Tibial nerve (tissue), 4 donors: Measurements from ENCODE around the gene SEPTIN8.

Experiments used
- EP300 ChIP-seq, 2 donors: sonication (generic); formaldehyde crosslinking; IDR thresholded peaks; one replicate each; pipeline ENCODE4 v1.6.1; 2017; ENCODE audit warnings: antibody characterized with exemption in 2 of 2, mild to moderate bottlenecking in 1 of 2
- POLR2A ChIP-seq, 2 donors: fragments of 450-650 bp; IDR thresholded peaks; one replicate each; pipeline ENCODE4 v1.6.1; 2017; ENCODE audit warnings: antibody characterized with exemption in 2 of 2, mild to moderate bottlenecking in 2 of 2, moderate library complexity in 2 of 2
- TF ChIP-seq, protein P1 (sequence below), 5 experiments: fragments of 200-600 bp in 3 of 5; fragments of 450-650 bp in 2 of 5; sonication (generic) in 3 of 5; IDR thresholded peaks; one replicate each; pipeline ENCODE4 v1.5.1; 2016 to 2019; ENCODE audit warnings: antibody characterized with exemption in 5 of 5, mild to moderate bottlenecking in 3 of 5, moderate library complexity in 2 of 5

DNA sequence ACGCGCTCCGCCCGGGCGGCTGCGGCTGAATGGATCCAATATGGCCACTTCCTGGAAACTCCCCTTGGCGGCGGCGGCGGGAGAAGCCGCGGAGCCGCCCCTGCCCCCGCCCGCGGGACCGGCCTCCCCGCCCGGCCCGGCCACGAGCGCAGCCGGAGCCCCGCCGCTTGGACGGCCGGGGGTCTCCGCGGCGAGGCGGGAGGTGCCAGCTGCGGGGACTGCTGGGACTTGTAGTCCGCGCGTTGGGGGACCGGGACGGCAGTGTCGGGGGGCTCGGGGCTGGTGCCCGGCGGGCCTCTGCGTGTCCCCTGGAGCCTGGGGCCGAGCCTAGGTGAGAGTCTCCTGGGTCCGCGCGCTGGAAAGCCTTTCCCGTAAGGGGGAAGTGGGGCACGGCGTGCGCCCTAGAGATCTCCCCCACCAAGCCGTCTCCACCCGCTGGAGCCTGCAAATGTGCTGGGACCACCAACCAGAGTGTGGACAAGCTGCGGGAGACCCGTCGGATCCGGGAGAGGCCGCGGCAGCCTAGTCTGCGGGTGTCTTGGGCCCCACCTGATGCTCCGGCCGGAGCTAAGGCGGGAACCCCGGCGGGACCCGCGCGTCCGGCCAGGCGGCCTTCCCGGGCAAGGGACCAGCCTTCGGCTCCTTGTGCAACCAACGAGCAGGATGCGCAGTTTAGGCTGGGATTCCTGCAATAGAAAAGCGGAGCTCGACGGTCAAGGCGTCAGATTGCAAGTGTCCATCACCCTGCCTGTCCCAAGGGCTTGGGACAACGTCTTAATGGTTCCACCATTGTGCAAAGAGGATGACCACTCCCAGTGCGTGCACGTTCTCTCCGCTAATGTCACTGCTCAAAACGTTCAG, at the start of gene SEPTIN8:
- TF ChIP-seq, protein P1, sequence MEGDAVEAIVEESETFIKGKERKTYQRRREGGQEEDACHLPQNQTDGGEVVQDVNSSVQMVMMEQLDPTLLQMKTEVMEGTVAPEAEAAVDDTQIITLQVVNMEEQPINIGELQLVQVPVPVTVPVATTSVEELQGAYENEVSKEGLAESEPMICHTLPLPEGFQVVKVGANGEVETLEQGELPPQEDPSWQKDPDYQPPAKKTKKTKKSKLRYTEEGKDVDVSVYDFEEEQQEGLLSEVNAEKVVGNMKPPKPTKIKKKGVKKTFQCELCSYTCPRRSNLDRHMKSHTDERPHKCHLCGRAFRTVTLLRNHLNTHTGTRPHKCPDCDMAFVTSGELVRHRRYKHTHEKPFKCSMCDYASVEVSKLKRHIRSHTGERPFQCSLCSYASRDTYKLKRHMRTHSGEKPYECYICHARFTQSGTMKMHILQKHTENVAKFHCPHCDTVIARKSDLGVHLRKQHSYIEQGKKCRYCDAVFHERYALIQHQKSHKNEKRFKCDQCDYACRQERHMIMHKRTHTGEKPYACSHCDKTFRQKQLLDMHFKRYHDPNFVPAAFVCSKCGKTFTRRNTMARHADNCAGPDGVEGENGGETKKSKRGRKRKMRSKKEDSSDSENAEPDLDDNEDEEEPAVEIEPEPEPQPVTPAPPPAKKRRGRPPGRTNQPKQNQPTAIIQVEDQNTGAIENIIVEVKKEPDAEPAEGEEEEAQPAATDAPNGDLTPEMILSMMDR (IDR thresholded peaks at IDR 0.05), result peak in 1 of 5 experiments; percentile 36
- no peak for TF ChIP-seq EP300 (IDR thresholded peaks at IDR 0.05)
- TF ChIP-seq POLR2A (IDR thresholded peaks at IDR 0.05), result no peak
